ENCODE data around the gene KLF8.
A peak's percentile ranks its signal among the peaks of the same experiment; 100 is the strongest.
"Not testable (repeated sequence)": the region's sequence is repeated elsewhere in the genome, so short reads cannot be mapped to it uniquely, and the experiment has no call there.

KLF8 gene

GRCh38 chrX:56232221-56233082 is at the start of gene KLF8:
Gene KLF8, plus strand, starts transcription at chrX:56232356. Its CDS starts 979 bp downstream, at chrX:56233335.
- DNase-seq, result no peak

GRCh38 chrX:56206945-56207344 is 25.2 kb upstream of the KLF8 start:
- DNase-seq, result not testable (repeated sequence)

GRCh38 chrX:56211701-56212100 is 20.5 kb upstream of the KLF8 start:
- DNase-seq, result no peak

GRCh38 chrX:56216332-56216731 is 15.8 kb upstream of the KLF8 start:
- no peak for DNase-seq

- DNase-seq, result no peak
These were observed 12.5 kb upstream of the KLF8 start for GRCh38 chrX:56219700-56220099.

- no peak for DNase-seq
These were observed 11.1 kb upstream of the KLF8 start for GRCh38 chrX:56221101-56221500.

- DNase-seq, result no peak
These were observed 9.6 kb upstream of the KLF8 start for GRCh38 chrX:56222473-56223000.

GRCh38 chrX:56226980-56227379 is 5.2 kb upstream of the KLF8 start:
- DNase-seq, result no peak

- DNase-seq, result no peak
These were observed 3.2 kb upstream of the KLF8 start for GRCh38 chrX:56228914-56229313.

- no peak for DNase-seq
These were observed 542 bp upstream of the KLF8 start for GRCh38 chrX:56231537-56232090.

GRCh38 chrX:56233100-56233499 is 944 bp downstream of the KLF8 start:
- no peak for DNase-seq

GRCh38 chrX:56233682-56234081 is 1.5 kb downstream of the KLF8 start:
- DNase-seq, result no peak

GRCh38 chrX:56248492-56248891 is 16.3 kb downstream of the KLF8 start:
- peak; percentile 19 for DNase-seq

GRCh38 chrX:56253832-56254703 is 21.9 kb downstream of the KLF8 start:
- no peak for DNase-seq

GRCh38 chrX:56268888-56269287 is 36.7 kb downstream of the KLF8 start:
- no peak for DNase-seq

GRCh38 chrX:56278692-56279091 is 46.5 kb downstream of the KLF8 start:
- no peak for DNase-seq

GRCh38 chrX:56279863-56280262 is 47.7 kb downstream of the KLF8 start:
- DNase-seq, result no peak

- peak; percentile 0 for DNase-seq
These were observed 49.6 kb downstream of the KLF8 start for GRCh38 chrX:56281789-56282188.

GRCh38 chrX:56284269-56284668 is 52.1 kb downstream of the KLF8 start:
- DNase-seq, result no peak

- DNase-seq, result no peak
These were observed 56.5 kb downstream of the KLF8 start for GRCh38 chrX:56288608-56289007.

- DNase-seq, result no peak
These were observed 57.3 kb downstream of the KLF8 start for GRCh38 chrX:56289449-56289848.

- DNase-seq, result no peak
These were observed 76.6 kb downstream of the KLF8 start for GRCh38 chrX:56308726-56309125.

GRCh38 chrX:56309881-56310280 is 77.7 kb downstream of the KLF8 start:
- no peak for DNase-seq
